ENCODE measurements around the gene PFKP. TPM values are rescaled to one million over a fixed set of nuclear protein-coding genes. Genes with fewer than 3 reads are reported as not detected.

PFKP gene
- total and polyA plus RNA-seq, 2 experiments from 2014 or later: 24.6 to 48.9 TPM

GRCh38 chr10:3159152-3159551, 91.8 kb downstream of the PFKP start:
- H3K9me3 ChIP-seq (ENCODE audit: low read depth): no peaks in the 10 kb centered on the region
- WGBS (ENCODE audit: low lambda C conversion rate, missing lambda C conversion rate): 99% methylated on average over 10 of the region's 10 CpGs
- no peaks in the 10 kb centered on the region for H4K20me1 ChIP-seq (ENCODE audit: insufficient read depth, poor library complexity, severe bottlenecking)
- no peaks in the 10 kb centered on the region for H3K36me3 ChIP-seq (replicated peaks; ENCODE audit: insufficient read depth, low read depth)
- no peaks in the 10 kb centered on the region for H3K79me2 ChIP-seq
- no peaks in the 10 kb centered on the region for H3K4me1 ChIP-seq (ENCODE audit: insufficient read depth)
- H3K27me3 ChIP-seq: no peaks in the 10 kb centered on the region
- H3K9me2 ChIP-seq (replicated peaks; ENCODE audit: insufficient read depth): no peaks in the 10 kb centered on the region
- no peak overlapping the region for H3K4me2 ChIP-seq
- no peak overlapping the region for H3K27ac ChIP-seq
- H2AFZ ChIP-seq: no peak overlapping the region
- no peak for DNase-seq (ENCODE audit: low spot score)
- no peak overlapping the region for H3K4me3 ChIP-seq
- TF ChIP-seq EZH2phosphoT487 (IDR thresholded peaks at IDR 0.05; ENCODE audit: low read depth, severe bottlenecking, unreplicated experiment) (no peak), CTCF (IDR thresholded peaks at IDR 0.05; ENCODE audit: poor library complexity) (no peak), EZH2 (IDR thresholded peaks at IDR 0.05; ENCODE audit: borderline replicate concordance) (no peak)

GRCh38 chr10:3162533-3162932, 95.2 kb downstream of the PFKP start:
- Histone ChIP-seq H3K4me3 (no peak overlapping the region), H3K36me3 (replicated peaks; ENCODE audit: insufficient read depth, low read depth) (no peaks in the 10 kb centered on the region), H2AFZ (no peak overlapping the region), H3K27ac (no peak overlapping the region), H3K9me3 (ENCODE audit: low read depth) (no peaks in the 10 kb centered on the region), H3K9me2 (replicated peaks; ENCODE audit: insufficient read depth) (no peaks in the 10 kb centered on the region), H3K79me2 (no peaks in the 10 kb centered on the region), H4K20me1 (ENCODE audit: insufficient read depth, poor library complexity, severe bottlenecking) (no peaks in the 10 kb centered on the region), H3K4me2 (no peak overlapping the region), H3K27me3 (no peaks in the 10 kb centered on the region), H3K4me1 (ENCODE audit: insufficient read depth) (no peaks in the 10 kb centered on the region)
- no peak for TF ChIP-seq EZH2phosphoT487 (IDR thresholded peaks at IDR 0.05; ENCODE audit: low read depth, severe bottlenecking, unreplicated experiment)
- no peak for TF ChIP-seq CTCF (IDR thresholded peaks at IDR 0.05; ENCODE audit: poor library complexity)
- no peak for TF ChIP-seq EZH2 (IDR thresholded peaks at IDR 0.05; ENCODE audit: borderline replicate concordance)
- no peak for DNase-seq (ENCODE audit: low spot score)
- WGBS (ENCODE audit: low lambda C conversion rate, missing lambda C conversion rate): 92% methylated on average over 9 of the region's 9 CpGs

- no peak overlapping the region for H3K4me3 ChIP-seq
- DNase-seq (ENCODE audit: low spot score): no peak
- H2AFZ ChIP-seq: no peak overlapping the region
- no peaks in the 10 kb centered on the region for H3K9me2 ChIP-seq (replicated peaks; ENCODE audit: insufficient read depth)
- H3K27ac ChIP-seq: no peak overlapping the region
- H3K36me3 ChIP-seq (replicated peaks; ENCODE audit: insufficient read depth, low read depth): no peaks in the 10 kb centered on the region
- no peaks in the 10 kb centered on the region for H3K79me2 ChIP-seq
- no peaks in the 10 kb centered on the region for H4K20me1 ChIP-seq (ENCODE audit: insufficient read depth, poor library complexity, severe bottlenecking)
- H3K27me3 ChIP-seq: no peaks in the 10 kb centered on the region
- no peak overlapping the region for H3K4me2 ChIP-seq
- TF ChIP-seq EZH2 (IDR thresholded peaks at IDR 0.05; ENCODE audit: borderline replicate concordance): no peak
- no peak for TF ChIP-seq CTCF (IDR thresholded peaks at IDR 0.05; ENCODE audit: poor library complexity)
- TF ChIP-seq EZH2phosphoT487 (IDR thresholded peaks at IDR 0.05; ENCODE audit: low read depth, severe bottlenecking, unreplicated experiment): no peak
- 90% methylated on average over 9 of the region's 9 CpGs for WGBS (ENCODE audit: low lambda C conversion rate, missing lambda C conversion rate)
- H3K9me3 ChIP-seq (ENCODE audit: low read depth): no peaks in the 10 kb centered on the region
- H3K4me1 ChIP-seq (ENCODE audit: insufficient read depth): no peaks in the 10 kb centered on the region
Measured at GRCh38 chr10:3163879-3164278, 96.5 kb downstream of the PFKP start.

GRCh38 chr10:3165196-3165595, 97.8 kb downstream of the PFKP start:
- no peaks in the 10 kb centered on the region for H3K9me2 ChIP-seq (replicated peaks; ENCODE audit: insufficient read depth)
- peaks cover 4% of the 10 kb centered on the region for H3K79me2 ChIP-seq
- no peaks in the 10 kb centered on the region for H3K27me3 ChIP-seq
- no peak overlapping the region for H2AFZ ChIP-seq
- no peak for DNase-seq (ENCODE audit: low spot score)
- no peaks in the 10 kb centered on the region for H3K36me3 ChIP-seq (replicated peaks; ENCODE audit: insufficient read depth, low read depth)
- H3K9me3 ChIP-seq (ENCODE audit: low read depth): no peaks in the 10 kb centered on the region
- H3K27ac ChIP-seq: no peak overlapping the region
- 82% methylated on average over 9 of the region's 9 CpGs for WGBS (ENCODE audit: low lambda C conversion rate, missing lambda C conversion rate)
- H3K4me1 ChIP-seq (ENCODE audit: insufficient read depth): no peaks in the 10 kb centered on the region
- H3K4me3 ChIP-seq: no peak overlapping the region
- H4K20me1 ChIP-seq (ENCODE audit: insufficient read depth, poor library complexity, severe bottlenecking): no peaks in the 10 kb centered on the region
- no peak overlapping the region for H3K4me2 ChIP-seq
- TF ChIP-seq CTCF (IDR thresholded peaks at IDR 0.05; ENCODE audit: poor library complexity) (no peak), EZH2phosphoT487 (IDR thresholded peaks at IDR 0.05; ENCODE audit: low read depth, severe bottlenecking, unreplicated experiment) (no peak), EZH2 (IDR thresholded peaks at IDR 0.05; ENCODE audit: borderline replicate concordance) (no peak)
